ENCODE measurements around the gene PLEKHA6.

The PLEKHA6 gene

DNA sequence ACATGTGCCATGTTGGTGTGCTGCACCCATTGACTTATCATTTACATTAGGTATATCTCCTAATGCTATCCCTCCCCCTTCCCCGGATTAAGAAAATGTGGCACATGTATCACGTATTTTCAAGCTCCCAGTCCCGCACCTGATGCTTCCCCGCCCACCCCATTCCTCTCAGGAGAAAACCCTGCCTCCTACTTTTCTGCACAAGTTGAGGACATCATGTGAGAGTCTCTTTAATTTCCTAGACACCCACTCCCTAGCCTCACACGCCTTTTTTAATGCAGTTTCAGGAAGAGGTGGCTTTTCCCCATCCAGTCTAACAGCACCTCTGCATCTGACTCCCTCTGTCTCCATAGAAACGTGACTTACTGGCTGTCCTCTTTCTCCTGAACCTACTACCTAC is 87.8 kb downstream of the PLEKHA6 start:
- in situ Hi-C loops (cut with MboI; ENCODE audit: low sequenced_read_pairs), result loop anchor here (25.0 kb wide), 1 partner anchor 1535 kb away; no protein-coding TSS in a partner anchor

DNA sequence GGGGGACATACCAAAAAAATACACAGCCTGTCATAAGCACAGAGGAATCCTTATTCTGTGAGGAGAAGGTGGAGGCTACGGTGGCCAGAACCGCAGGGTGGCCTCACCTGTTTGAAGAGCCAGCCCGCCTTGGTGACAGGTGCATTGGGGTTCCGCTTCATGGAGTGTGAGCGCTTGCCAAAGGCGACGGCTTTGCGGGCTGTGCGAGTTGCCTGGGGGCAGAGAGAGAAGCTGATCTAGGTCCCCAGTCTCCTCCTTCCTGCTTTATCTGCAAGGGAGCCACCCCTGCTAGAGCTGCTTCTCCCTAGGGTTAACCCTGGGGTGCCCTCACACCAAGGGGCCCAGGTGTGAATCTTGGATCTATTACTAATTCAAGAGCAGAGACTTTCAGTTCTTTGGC is 91.6 kb downstream of the PLEKHA6 start:
- in situ Hi-C loops (cut with MboI; ENCODE audit: low sequenced_read_pairs), result loop anchor here (25.0 kb wide), 1 partner anchor 1531 kb away; no protein-coding TSS in a partner anchor

DNA sequence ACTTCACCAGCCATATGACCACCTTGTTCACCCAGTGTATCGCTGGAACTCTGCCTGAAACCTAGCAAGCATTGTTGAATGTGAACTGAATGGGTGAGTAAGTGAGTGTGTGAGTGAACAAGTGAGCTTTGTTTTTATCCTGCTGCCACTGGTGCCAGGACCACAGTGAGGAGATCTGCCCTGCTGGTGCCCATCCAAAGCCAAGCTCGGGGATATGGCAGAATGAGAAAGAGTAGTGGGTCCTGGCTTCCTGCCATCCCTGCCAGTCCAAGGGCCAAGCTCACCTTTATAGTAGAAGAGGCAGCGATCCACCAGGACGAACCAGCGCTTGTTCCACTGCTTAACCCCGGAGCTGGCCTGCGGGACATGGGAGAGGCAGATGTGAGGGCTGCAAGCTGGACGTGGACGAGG is 92.5 kb downstream of the PLEKHA6 start:
- in situ Hi-C loops (cut with MboI; ENCODE audit: low sequenced_read_pairs), result loop anchor here (25.0 kb wide), 1 partner anchor 1530 kb away; no protein-coding TSS in a partner anchor

GRCh38 chr1:204266504-204267034 is 93.2 kb downstream of the PLEKHA6 start:
- in situ Hi-C loops (cut with MboI; ENCODE audit: low sequenced_read_pairs), result loop anchor here (25.0 kb wide), 1 partner anchor 1529 kb away; no protein-coding TSS in a partner anchor

DNA sequence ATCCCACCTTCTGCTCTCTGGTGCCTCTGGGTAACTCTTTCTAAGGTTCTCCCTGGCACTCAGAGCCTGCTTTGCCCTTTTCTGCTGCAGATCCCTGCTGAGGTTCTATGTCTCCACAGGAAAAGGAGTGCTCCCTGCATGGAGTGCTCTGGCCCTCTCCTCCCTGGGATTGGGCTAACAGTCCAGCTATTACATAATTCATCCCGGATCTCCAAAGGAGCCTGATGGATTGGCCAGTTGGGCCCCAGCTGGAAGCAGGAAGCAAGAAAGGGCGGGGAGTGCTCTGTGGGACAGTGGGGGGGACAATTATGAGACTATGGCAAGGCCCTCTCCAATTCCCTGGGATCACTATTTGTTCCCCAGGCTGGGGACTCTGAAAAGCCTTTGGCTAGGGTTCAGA is 94.1 kb downstream of the PLEKHA6 start:
- in situ Hi-C loops (cut with MboI; ENCODE audit: low sequenced_read_pairs), result loop anchor here (25.0 kb wide), 1 partner anchor 1528 kb away; no protein-coding TSS in a partner anchor

DNA sequence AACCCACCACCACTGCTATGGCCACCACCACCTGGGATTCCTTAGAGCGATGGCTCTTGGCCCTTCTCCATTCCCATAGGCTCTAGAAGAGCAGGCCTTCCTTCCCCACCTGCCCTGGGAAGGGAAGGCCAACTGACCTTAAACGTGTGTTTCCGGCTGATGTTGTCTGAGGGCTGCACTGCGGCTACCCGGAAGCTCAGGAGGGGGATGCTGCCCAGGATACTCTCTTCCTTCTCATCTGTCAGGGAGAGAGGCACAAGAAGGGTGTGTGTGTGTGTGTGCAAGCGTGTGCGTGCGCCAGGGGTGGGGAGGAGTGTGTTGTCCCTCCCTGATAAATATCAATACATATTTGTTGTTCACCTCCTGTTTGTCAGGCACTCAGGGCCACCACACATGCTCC is 94.9 kb downstream of the PLEKHA6 start:
- in situ Hi-C loops (cut with MboI; ENCODE audit: low sequenced_read_pairs), result loop anchor here (25.0 kb wide), 1 partner anchor 1528 kb away; no protein-coding TSS in a partner anchor

- in situ Hi-C loops (cut with MboI; ENCODE audit: low sequenced_read_pairs), result loop anchor here (25.0 kb wide), 1 partner anchor 1526 kb away; no protein-coding TSS in a partner anchor
Observed at GRCh38 chr1:204263254-204263910, 96.3 kb downstream of the PLEKHA6 start.

GRCh38 chr1:204262506-204263253 is 97.0 kb downstream of the PLEKHA6 start:
- in situ Hi-C loops (cut with MboI; ENCODE audit: low sequenced_read_pairs), result loop anchor here (25.0 kb wide), 1 partner anchor 1525 kb away; no protein-coding TSS in a partner anchor

GRCh38 chr1:204261746-204262505 is 97.8 kb downstream of the PLEKHA6 start:
- in situ Hi-C loops (cut with MboI; ENCODE audit: low sequenced_read_pairs), result loop anchor here (25.0 kb wide), 1 partner anchor 1525 kb away; no protein-coding TSS in a partner anchor

DNA sequence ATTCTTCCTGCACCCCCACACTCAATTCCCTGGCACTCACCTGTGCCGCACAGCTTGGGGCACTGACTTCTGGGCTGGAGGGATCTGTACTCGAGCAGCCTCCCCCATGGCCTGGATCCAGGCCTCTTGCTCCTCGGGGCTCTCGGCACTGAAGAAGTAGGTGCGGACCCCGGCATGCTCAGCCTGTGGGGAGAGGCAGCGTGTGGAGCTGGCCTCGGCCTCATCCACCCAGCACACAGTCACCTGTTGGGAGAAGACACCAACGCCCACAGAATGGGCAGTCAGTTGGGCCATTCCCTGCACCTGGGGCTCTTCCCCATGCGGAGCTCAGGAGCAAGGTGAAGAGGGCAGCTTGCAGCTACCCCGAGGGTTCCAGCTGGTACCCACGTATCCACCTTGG is 98.5 kb downstream of the PLEKHA6 start:
- in situ Hi-C loops (cut with MboI; ENCODE audit: low sequenced_read_pairs), result loop anchor here (25.0 kb wide), 1 partner anchor 1524 kb away; no protein-coding TSS in a partner anchor

- in situ Hi-C loops (cut with MboI; ENCODE audit: low sequenced_read_pairs), result loop anchor here (25.0 kb wide), 1 partner anchor 1523 kb away; no protein-coding TSS in a partner anchor
Observed at GRCh38 chr1:204260601-204261197, 99.0 kb downstream of the PLEKHA6 start.

GRCh38 chr1:204259782-204260181 is 99.9 kb downstream of the PLEKHA6 start:
- in situ Hi-C loops (cut with MboI; ENCODE audit: low sequenced_read_pairs), result loop anchor here (25.0 kb wide), 1 partner anchor 1522 kb away; no protein-coding TSS in a partner anchor

DNA sequence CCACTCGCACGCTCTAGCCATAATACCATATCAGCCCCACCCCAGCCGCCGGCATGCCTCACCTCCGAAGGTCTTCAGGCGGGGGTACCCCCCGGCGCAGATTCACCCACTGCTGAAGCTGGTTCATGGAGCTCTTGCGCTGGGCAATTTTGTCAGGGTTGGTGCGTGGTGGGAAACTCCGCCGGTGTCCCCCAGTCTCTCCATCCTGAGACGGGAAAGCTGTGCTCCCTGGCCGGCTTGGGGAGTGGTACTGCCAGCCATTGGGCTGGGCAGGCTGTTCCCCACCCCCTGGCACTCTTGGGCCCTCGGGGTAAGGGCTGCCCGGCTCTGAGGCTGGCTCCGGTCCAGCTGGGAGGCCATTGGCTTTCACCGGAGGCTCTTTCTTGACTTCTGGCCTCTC is 100.5 kb downstream of the PLEKHA6 start:
- in situ Hi-C loops (cut with MboI; ENCODE audit: low sequenced_read_pairs), result loop anchor here (25.0 kb wide), 1 partner anchor 1522 kb away; no protein-coding TSS in a partner anchor

DNA sequence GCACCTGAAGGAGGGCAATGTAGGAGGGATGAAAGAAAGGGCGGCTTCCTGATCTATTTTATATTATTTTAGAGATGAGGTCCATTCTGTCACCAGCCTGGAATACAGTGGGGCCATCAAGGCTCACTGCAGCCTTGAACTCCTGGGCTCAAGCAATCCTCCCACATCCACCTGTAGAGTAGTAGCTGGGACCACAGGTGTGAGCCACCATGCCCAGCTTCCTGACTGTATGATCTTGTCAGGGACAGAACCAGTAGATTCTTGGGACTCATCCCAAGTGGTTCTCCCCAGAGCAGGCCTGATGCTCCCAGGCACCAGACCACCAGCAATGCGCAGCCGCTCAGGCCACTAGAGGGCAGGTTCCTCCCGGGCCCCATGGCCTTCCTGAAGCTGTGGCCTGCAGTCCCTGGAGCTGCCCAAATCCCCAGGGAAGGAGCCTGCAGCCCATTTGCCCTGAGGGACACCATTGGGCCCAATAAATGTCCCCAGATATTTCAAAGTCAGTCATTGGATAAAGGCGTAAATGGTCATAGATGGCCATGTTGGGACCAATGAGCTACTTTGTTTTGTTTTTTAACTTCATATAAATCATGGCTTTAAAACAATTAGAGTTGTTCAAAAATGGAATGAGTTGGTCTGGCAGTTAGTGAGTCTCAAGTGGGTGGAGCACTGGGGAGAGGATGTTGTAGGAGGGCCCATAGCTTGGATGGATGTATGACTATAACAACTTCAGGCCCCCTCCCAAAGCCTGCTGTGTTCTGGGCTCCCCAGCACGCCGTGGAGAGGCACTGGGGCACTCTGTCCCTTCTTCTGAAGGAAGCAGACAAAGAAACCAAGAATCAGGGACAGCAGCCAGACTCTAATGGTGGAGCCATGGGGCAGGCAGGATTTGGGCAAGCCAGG is 101.3 kb downstream of the PLEKHA6 start:
- in situ Hi-C loops (cut with MboI; ENCODE audit: low sequenced_read_pairs), result loop anchor here (25.0 kb wide), 1 partner anchor 1521 kb away; no protein-coding TSS in a partner anchor

- in situ Hi-C loops (cut with MboI; ENCODE audit: low sequenced_read_pairs), result loop anchor here (25.0 kb wide), 1 partner anchor 1520 kb away; no protein-coding TSS in a partner anchor
Observed at GRCh38 chr1:204257446-204257845, 102.3 kb downstream of the PLEKHA6 start.

GRCh38 chr1:204256531-204256930 is 103.2 kb downstream of the PLEKHA6 start:
- in situ Hi-C loops (cut with MboI; ENCODE audit: low sequenced_read_pairs), result loop anchor here (25.0 kb wide), 1 partner anchor 1519 kb away; no protein-coding TSS in a partner anchor

DNA sequence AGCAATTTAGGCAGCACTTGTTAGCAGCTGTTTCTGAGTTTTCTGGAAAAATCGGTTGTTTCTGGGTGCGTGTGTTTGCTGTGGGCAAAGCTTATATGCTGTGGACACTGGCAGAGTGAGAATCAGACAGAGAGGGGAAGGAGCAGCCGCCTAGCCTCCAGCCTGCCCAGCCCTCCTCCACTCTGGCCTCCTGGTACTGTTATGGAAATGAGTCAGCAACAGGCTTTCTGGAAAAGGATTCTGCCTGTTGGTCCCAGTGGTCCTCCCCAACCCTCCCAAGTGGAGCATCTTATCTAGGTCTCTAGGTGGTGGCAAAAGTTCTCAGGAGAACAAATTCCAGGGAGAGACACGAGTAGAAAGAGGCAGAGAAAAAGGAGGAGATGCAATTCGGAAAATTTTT is 103.8 kb downstream of the PLEKHA6 start:
- in situ Hi-C loops (cut with MboI; ENCODE audit: low sequenced_read_pairs), result loop anchor here (25.0 kb wide), 1 partner anchor 1519 kb away; no protein-coding TSS in a partner anchor

- in situ Hi-C loops (cut with MboI; ENCODE audit: low sequenced_read_pairs), result loop anchor here (25.0 kb wide), 1 partner anchor 1518 kb away; no protein-coding TSS in a partner anchor
Observed at GRCh38 chr1:204255225-204255624, 104.5 kb downstream of the PLEKHA6 start.
